Measurements from ENCODE around the gene ROCK2.
"Not testable (repeated sequence)": the region's sequence is repeated elsewhere in the genome, so short reads cannot be mapped to it uniquely, and the experiment has no call there.

Gene ROCK2

DNA sequence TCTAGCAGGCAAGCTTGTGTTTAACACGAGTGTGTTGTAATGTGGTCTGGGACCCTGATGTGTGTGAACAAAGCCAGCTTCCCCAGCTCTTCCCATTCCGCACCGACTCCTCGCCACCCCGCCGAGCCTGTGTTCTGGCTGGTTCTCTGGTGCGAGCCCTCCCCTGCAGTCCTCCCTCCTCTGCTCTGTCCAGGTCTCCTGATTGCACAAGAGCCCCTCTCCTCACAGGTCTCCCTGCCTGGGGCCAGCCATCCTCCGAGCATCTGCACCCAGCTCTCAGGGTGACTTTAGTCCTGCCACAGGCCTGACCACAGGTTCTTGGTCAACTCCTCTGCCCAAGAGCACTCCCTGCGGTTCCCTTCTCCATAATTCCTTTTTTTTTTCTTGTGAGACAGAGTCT is 175.9 kb downstream of the ROCK2 start:
- FAIRE-seq = no peak

DNA sequence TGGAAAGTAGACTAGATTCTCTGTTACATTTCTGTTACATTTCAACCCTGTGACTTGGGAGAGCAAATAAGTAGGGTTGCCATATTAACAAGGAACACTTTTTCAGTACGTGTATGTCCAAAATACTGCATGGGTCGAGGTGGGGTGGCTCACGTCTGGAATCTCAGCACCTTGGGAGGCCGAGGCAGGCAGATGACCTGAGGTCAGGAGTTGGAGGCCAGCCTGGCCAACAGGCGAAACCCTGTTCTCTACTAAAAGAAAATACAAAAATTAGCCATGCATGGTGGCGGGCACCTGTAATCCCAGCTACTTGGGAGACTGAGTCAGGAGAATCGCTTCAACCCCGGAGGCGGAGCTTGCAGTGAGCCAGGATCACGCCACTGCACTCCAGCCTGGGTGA is 178.0 kb downstream of the ROCK2 start:
- no peak for FAIRE-seq

DNA sequence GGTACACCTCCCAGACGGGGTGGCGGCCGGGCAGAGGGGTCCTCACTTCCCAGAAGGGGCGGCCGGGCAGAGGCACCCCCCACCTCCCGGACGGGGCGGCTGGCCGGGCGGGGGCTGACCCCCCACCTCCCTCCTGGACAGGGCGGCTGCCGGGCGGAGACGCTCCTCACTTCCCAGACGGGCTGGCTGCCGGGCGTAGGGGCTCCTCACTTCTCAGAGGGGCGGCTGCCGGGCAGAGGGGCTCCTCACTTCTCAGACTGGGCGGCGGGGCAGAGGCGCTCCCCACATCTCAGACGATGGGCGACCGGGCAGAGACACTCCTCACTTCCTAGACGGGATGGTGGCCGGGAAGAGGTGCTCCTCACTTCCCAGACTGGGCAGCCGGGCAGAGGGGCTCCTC is 179.4 kb downstream of the ROCK2 start:
- FAIRE-seq = not testable (repeated sequence)

DNA sequence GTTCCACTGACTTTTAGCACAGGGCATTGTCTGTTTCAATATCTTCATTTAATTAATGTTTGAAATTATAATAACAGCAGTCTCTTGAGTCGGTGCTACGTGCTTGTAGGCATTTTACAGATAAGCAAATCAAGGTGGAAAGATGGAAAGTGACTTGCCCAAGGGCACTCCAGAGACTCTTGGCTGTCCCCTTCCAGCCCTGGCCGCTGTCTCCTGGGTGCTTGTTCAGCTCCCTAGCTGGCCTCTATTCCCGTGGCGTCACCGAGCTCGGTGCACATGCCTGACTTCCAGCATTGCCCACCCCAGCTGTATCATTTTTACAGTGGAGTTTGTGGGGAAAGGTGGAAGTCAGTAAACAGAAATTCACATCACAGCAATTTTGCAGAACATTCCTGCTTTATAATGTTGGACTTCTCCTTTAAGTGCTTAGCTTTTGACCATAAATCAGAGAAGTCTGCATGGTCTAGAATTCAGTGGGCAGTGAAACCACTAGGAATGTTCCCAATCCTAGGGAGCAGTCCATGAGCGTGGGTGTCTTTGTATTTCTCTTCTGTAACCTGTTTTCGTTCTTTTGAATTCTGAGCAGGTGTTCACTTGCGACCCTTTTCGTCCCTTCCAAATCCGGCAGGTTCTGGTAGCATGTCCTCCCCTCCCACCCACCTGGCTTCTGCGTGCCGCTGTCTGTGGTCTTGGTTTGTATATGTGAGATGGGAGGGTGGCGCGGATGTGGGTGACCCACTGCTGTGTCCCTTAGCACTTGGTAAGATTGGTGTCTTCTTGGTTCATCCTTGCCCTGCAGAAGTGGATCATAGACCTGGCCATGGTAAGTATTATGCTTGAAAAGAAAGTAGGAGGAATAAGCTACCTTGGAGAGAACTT is 180.8 kb downstream of the ROCK2 start:
- FAIRE-seq = no peak

DNA sequence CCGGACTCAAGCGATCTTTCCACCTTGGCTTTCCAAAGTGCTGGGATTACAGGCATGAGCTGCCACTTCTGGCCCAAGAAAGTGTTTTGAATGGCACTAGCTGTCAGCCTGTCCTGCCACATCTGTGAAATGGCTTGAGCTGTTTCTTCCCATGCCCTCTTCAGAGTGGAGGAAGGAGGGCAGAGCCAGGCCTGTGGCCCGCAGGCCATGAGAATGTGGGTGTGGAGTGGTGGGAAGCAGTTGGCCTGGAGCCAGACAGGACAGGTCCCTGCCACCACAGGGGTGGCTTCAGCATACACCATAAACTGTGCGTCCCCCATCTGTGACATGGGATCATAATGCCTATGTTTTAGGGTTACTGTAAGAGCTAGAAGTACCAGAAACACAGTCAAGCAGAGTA is 182.7 kb downstream of the ROCK2 start:
- FAIRE-seq = no peak

DNA sequence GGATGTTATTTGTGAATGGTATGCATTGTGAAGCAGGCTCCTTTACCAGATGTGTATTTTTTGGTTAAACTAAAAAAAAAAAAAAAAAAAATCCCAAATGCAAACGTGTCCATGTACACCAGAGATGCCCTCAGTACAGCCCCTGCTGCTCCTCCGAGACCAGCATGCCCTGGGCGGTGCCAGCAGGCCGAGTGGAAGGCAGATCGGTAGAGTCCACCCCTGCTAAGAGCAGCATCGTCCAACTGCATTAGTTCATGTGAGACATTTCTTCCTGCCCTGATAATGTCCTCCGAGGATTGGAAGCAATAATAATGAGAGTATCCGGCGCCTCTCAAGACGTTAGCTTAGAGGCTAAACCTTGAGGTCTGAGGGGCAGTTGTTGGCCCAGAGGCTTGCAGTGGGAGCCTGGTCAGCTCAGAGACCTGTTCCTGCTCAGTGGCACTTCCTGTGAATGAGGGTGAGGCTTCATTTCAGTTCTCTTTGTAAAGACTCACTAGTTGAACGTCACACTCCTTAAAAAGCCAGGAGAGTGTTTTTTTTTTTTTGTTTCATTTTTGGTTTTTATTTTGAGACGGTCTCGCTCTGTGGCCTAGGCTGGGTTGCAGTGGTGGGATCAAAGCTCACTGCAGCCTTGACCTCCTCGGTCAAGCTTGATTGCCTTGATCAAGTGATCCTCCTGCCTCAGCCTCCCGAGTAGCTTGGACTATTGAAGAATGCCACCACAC is 183.5 kb downstream of the ROCK2 start:
- no peak for FAIRE-seq

DNA sequence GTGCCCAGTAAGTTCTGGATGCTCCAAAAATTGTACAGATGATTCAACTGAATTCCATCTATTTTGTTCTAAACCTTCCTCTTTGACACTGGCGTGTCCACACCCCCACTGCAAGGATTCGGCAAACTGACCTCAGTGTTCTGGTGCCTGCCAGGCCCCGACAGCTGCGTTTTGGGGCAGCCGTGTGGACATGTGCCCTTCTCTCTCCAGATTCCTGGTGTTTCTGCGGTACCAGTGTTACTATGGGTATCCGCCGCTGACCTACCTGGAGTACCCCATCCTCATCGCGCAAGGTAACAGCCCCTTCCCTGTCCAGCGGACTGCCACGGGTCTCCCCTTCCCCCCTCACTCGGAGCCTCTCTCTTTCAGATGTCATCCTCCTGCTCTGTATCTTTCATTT is 184.2 kb downstream of the ROCK2 start:
- FAIRE-seq = no peak

DNA sequence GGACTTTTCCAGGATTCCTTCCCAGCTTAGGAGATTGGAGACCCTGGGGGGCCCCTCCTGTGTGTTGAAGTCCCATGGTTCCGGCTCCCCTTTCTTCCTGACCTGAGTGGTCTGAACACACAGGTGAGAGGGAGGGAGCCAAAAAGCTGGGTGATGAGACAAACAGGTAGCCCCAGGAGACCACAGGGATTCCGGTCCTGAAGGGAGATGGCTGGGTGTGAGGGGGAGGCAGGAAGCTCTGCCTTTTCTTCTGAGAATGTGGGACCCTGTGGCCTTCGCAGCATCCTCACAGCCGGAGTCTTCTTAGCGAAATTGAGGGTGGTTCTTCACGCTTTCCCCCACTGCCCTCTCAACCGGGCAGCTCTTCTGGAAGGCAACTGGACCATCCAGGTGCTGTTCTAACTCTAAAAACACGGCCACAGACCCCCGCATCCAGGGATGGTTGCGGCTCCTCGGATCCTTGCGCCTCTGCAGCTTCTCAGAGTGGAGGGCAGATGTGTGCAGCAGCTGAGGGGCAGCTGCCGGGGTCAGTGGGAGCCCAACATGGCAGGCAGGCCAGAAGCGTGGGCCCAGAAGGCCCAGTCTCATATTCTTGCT is 184.8 kb downstream of the ROCK2 start:
- no peak for FAIRE-seq

DNA sequence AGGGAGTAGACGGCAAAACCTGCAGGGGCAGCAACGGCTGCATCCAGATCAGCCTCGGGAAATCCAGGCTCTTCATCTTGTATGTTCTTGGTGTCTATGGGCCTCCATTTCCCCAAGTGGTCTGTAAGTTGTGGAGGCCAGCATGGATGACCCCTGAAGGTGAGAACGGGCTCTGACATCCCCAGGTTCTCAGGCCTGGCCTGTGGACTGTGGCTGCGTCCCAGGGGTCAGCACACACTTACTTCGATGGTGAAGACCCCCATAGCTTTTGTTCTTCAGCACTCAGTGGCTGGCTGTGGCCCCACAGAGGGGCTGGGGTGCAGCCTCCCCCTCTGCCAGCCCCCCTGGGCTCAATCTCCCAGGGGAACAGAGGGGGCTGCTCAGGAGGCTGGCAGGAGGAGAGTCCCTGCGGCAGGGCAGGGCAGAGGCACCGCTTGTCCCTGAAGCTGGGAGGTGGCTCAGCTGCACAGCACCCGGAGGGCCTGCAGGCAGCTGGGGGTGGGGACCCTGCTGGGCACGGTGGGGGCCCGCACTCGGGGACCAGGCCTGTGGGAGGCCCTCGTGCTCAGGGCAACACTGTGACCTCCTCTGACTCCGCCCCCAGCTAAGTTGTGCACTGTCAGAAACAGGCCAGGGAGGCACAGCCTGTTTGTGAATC is 185.4 kb downstream of the ROCK2 start:
- FAIRE-seq = no peak

DNA sequence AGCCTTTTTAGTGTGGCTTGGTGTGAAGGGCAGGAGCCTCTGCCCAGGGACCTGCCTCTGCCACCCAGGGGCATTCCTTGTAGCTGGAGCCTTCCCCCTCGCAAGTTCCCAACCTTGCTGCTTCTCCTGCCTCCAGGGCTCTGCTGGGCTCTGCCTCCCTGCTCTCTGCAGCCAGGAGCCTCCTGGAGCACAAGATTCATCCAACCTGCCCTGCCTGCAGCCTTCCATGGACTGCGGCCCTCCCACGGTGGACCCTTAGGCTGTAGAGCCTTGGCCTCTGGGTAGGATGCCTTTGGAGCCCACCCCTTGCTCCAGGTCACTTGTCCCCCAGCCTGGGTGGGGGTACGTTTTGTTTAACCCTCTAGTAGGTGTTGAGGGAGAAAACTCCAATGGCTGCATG is 186.7 kb downstream of the ROCK2 start:
- FAIRE-seq = no peak

DNA sequence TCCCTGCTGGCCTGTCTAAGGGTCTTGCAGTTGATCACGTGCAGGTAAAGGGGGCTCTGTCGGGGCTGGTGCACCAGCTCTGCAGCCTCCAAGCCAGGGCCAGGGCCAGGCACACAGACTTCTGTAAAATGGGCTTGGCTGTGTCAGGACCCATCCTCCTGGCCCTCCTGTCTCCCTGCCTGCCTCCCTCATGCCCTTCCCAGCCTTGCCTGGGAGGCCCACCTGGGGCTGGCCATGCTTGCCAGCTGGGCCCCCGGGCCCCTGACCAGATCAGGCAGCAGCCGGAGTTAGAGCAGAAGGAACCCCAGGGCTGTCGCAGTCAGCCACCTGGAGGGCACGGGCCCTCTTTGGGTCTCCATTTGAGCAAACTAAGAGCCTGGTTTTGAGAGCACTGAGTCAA is 187.1 kb downstream of the ROCK2 start:
- no peak for FAIRE-seq

DNA sequence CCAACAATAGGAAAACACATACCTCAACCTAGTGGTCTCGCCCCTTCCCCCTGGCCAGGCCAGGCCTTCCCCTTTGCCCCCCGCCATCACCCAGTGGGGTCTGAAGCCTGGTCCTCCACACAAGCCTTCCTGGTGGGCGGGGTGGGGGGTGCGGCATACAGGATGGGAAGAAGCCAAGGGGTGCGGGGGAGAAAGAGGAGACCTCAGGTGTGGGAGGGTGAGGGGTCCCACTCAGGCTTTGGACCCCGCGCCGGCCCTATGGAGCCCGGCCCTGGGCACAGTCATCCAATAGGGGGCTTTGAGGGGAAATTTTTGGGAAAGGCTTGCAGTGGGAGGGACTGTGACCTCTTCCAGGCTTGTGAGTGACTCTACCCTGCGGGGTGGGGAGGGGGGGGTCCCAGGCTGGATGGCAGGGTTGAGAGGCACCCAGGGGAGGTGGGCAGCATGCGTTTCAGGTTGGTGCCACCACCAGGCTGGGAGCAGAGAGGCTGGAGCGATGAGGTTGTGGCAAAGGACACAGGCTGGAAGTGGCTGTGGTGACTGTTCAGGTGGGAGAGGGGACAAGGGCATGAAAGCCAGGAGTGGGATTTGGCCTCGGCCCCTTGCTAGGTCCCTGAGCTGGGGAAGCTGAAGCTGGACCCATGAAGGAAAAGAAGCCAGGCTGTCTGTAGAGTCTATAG is 187.9 kb downstream of the ROCK2 start:
- FAIRE-seq = no peak

DNA sequence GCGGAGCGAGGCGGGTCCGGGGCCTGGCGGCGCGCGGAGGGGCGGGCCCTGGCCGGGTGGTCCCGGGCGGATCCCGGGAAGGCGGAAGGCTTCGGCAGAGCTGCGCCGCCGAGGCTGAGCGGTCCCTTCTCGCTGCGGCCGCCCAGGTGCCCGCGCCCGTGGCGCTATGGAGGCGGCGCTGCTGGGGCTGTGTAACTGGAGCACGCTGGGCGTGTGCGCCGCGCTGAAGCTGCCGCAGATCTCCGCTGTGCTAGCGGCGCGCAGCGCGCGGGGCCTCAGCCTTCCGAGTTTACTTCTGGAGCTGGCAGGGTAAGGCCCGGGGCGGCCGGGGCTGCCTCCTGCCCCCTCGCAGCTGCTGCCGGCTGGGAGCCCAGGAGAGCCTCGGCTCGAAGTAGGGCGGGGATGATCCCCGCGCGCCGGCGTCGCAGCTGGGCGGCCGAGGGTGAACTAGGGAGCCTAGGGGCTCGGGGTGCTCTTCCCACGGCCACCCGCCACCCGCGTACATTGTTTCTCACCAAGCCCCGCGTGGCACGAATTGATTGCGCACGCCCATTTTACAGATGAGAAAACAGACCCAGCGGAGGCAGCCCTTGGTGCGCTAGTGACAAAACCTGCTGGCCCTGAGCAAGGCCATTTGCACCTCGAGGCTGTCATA is 188.9 kb downstream of the ROCK2 start, which contains the start of gene SLC66A3:
SLC66A3 (plus strand) TSS at position 87 of the 655 bp plus-strand sequence; CDS start at position 167, 80 bp downstream.
- no peak for FAIRE-seq

DNA sequence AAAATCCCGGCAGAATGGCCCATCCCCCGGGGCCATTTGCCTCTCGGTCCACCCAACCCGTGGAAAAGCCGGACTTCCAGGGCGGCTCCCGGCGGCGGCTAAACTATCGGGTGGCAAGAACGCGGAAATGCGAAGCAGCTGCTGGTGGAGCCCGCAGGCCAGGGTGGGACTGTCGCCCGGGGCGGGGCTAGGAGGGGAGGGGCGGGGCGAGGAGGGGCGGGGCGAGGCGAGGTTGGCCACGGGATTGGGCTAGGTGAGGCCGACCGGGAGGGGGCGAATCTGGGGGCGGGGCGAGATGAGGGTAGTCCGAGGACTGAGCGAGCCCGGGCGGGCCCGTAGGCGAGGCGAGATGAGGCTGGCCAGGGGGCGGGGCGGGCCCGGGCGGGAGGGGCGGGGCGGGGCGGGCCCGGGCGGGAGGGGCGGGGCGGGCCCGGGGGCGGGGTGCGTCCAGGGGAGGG is 189.5 kb downstream of the ROCK2 start:
- no peak for FAIRE-seq

DNA sequence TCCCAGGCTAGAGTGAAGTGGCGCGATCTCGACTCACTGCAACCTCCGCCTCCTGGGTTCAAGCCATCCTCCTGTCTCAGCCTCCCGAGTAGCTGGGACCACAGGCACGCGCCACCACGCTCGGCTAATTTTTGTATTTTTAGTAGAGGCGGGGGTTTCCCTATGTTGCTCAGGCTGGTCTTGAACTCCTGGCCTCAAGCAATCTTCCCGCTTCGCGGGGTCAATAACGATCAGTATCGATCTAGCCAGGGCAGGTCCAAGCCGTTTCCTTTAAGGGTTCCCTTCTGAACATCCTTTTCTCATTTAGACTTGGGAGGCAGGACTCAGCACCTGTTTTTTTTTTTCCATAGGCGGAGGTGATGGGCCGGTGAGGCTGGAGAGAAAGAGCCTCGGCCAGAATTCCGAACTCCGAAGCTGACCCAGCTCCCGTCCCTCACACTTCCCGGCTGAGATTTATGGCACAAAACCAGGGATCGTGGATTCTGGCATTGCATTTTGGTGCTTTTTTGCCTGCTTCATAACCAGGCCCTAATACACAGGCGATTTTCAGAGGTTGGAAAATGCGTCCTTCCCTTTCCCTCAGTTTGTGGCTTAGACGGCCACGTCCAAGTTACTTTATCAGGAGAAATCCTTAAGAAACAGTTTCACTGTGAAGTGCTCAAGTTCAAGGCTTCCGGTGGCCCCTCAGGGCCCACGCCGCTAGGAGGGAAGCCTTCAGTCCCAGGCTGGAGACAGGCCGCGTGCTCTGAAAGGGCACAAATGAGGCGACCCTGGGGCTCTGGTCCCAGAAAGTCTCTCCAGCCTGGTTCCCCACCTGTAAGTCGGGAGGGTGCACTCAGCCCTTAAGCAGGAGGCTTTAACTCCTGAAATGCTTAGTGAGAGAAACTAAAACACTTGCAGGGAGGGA is 190.2 kb downstream of the ROCK2 start:
- FAIRE-seq = no peak

DNA sequence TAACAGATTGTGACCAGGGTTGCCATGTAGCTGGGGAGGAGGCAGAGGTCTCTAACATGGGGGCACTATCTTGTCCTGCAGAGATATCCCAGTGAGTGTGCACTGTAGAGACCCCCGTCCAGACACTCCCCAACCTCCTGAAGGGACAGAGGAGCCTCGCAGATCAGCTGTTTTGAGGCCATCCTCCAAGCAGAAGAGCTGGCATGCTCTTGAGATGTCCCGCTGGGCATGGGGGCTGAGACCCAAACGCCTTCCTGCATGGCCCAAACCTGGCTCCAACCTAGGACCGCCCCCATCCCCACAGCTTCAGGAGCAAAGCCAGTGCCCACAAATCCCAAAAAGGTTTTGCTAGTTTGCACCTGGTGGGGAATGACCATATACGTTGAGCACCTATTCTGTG is 191.8 kb downstream of the ROCK2 start:
- no peak for FAIRE-seq

DNA sequence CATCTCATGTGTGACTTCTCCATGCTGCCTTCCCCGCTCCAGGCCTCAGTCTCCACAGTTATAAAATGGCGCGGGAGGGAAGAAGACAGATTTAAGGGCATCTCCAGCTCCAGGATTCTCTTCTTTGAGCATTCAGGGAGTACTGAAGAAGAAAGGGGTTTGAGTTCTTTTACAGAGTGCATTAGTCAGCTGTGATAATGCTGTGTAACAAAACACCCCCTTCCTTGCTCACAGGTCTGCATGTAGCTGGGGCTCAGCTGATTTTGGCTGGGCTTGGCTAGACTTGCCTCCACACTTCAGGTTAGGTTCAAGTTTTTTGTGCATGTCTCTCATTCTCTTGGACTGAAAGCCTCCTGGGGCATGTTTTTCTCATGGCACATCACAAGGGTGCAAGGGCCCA is 197.2 kb downstream of the ROCK2 start:
- FAIRE-seq = no peak

DNA sequence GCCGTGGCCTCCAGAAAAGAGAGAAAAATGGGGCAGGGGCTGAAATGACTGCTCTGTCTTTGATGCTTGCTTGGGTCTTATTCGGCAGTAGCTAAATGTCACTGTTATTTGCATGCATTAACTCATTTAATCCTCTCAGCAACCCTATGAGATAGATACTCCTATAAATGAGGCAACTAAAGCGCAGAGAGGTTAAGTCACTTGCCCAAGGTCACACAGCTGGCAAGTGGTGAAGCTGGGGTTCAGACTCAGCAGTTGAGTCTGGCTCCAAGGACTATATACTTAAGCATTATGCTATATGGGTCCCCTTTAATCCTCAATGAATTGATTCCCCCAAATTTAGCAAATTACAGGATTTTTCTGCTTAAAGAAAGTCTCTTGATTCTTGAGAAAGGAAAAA is 198.4 kb downstream of the ROCK2 start:
- FAIRE-seq = no peak

DNA sequence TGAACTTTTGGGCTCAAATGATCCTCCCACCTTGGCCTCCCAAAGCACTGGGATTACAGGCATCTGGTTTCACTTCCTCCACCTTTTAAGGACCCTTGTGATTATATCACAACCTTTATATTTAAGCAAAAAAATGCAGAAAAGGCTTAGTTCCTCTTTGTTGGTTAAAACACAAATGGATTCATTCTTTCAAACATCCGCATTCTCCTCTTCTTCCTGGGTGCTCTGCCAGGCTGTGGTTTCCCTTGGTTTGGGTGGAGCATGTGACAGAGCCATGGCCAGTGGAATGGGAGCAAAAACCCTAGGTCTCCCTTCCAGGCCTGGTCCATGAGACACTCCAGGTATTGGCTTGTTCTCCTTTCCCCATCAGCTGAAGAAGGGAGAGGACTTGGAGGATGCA is 199.1 kb downstream of the ROCK2 start:
- FAIRE-seq = no peak

DNA sequence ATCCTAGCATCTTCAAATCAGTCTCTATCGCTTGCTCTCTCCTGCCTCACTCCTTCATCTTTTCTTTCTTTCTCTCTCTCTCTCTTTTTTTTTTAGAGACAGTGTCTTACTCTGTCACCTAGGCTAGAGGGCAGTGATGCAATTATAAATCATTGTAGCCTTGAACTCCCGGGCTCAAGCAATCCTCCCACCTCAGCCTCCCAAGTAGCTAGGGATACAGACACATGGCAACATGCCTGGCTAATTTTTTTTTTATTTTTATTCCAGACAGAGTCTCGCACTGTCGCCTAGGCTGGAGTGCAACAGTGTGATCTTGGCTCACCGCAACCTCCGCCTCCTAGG is 199.7 kb downstream of the ROCK2 start:
- no peak for FAIRE-seq

All from islet of Langerhans (tissue), 1 donor.